WTC11 (cell line): ENCODE measurements around the gene GARRE1. TPM values are rescaled to one million over a fixed set of nuclear protein-coding genes. Genes with fewer than 3 reads are reported as not detected.

ENCODE experiments used
- ARID4B ChIP-seq: sonication (generic); formaldehyde crosslinking; IDR thresholded peaks from 2 replicates; pipeline ENCODE4 v1.8.0; 2023; ENCODE audit warnings: missing genetic modification reagents, mild to moderate bottlenecking, borderline replicate concordance
- CREB1 ChIP-seq: sonication (generic); formaldehyde crosslinking; IDR thresholded peaks from 2 replicates; pipeline ENCODE4 v1.8.0; 2023; ENCODE audit warnings: mild to moderate bottlenecking, missing genetic modification reagents
- HMGA2 ChIP-seq: fragments of 250-450 bp; sonication (Bioruptor Pico); IDR thresholded peaks from 2 replicates; pipeline ENCODE4 v1.4.0; 2021; ENCODE audit warnings: mild to moderate bottlenecking, moderate library complexity
- JAZF1 ChIP-seq: fragments of 250-450 bp; sonication (Bioruptor Pico); IDR thresholded peaks from 2 replicates; pipeline ENCODE4 v1.9.0; 2021; ENCODE audit warnings: moderate library complexity, mild to moderate bottlenecking, inconsistent platforms
- KAT7 ChIP-seq: sonication (generic); formaldehyde crosslinking; IDR thresholded peaks from 2 replicates; pipeline ENCODE4 v1.8.1; 2023; ENCODE audit warnings: missing genetic modification reagents, mild to moderate bottlenecking, borderline replicate concordance
- MXD4 ChIP-seq: fragments of 250-450 bp; sonication (Bioruptor Pico); IDR thresholded peaks from 2 replicates; pipeline ENCODE4 v1.8.0; 2021; ENCODE audit warnings: mild to moderate bottlenecking, moderate library complexity, borderline replicate concordance
- NFATC4 ChIP-seq: fragments of 250-450 bp; sonication (Bioruptor Pico); IDR thresholded peaks from 2 replicates; pipeline ENCODE4 v1.9.0; 2021; ENCODE audit warnings: mild to moderate bottlenecking
- NFE2L1 ChIP-seq: sonication (generic); formaldehyde crosslinking; IDR thresholded peaks from 2 replicates; pipeline ENCODE4 v1.8.1; 2023; ENCODE audit warnings: missing genetic modification reagents
- OVOL2 ChIP-seq: fragments of 250-450 bp; sonication (Bioruptor Pico); IDR thresholded peaks from 2 replicates; pipeline ENCODE4 v1.9.0; 2021; ENCODE audit warnings: mild to moderate bottlenecking, borderline replicate concordance
- RELA ChIP-seq: sonication (generic); formaldehyde crosslinking; IDR thresholded peaks from 2 replicates; pipeline ENCODE4 v1.8.1; 2022; ENCODE audit warnings: missing genetic modification reagents, mild to moderate bottlenecking, borderline replicate concordance
- RORB ChIP-seq: fragments of 250-450 bp; sonication (Bioruptor Pico); IDR thresholded peaks from 2 replicates; pipeline ENCODE4 v1.9.0; 2021; ENCODE audit warnings: mild to moderate bottlenecking
- SMAD4 ChIP-seq: sonication (generic); formaldehyde crosslinking; IDR thresholded peaks from 2 replicates; pipeline ENCODE4 v1.8.0; 2022; ENCODE audit warnings: mild to moderate bottlenecking, missing genetic modification reagents
- STAT6 ChIP-seq: sonication (generic); formaldehyde crosslinking; conservative IDR thresholded peaks from 2 replicates; pipeline ENCODE4 v1.8.1; 2023; ENCODE audit warnings: mild to moderate bottlenecking, low read depth, missing genetic modification reagents, moderate library complexity
- ZBTB21 ChIP-seq: sonication (generic); formaldehyde crosslinking; IDR thresholded peaks from 2 replicates; pipeline ENCODE4 v1.8.1; 2023; ENCODE audit warnings: mild to moderate bottlenecking, missing genetic modification reagents, borderline replicate concordance
- ZNF263 ChIP-seq: sonication (generic); formaldehyde crosslinking; IDR thresholded peaks from 2 replicates; pipeline ENCODE4 v1.8.1; 2022; ENCODE audit warnings: low read depth, mild to moderate bottlenecking, moderate library complexity, missing genetic modification reagents
- ZNF423 ChIP-seq: fragments of 250-450 bp; sonication (Bioruptor Pico); IDR thresholded peaks from 2 replicates; pipeline ENCODE4 v2.1.2; 2022; ENCODE audit warnings: mild to moderate bottlenecking, moderate library complexity
- ZNF671 ChIP-seq: fragments of 250-450 bp; sonication (Bioruptor Pico); IDR thresholded peaks from 2 replicates; pipeline ENCODE4 v1.8.0; 2021; ENCODE audit warnings: mild to moderate bottlenecking
- ZSCAN18 ChIP-seq: fragments of 250-450 bp; sonication (Bioruptor Pico); IDR thresholded peaks from 2 replicates; pipeline ENCODE4 v2.1.2; 2022; ENCODE audit warnings: mild to moderate bottlenecking, moderate library complexity
- total RNA-seq: library from RNA; stranded (reverse); gene quantifications from 3 replicates; pipeline ENCODE4 v1.2.3, GENCODE V29; 2021
- TF ChIP-seq, protein P1 (sequence below): sonication (generic); formaldehyde crosslinking; IDR thresholded peaks from 2 replicates; pipeline ENCODE4 v1.8.1; 2023; ENCODE audit warnings: mild to moderate bottlenecking, moderate library complexity, missing genetic modification reagents
- TF ChIP-seq, protein P2 (sequence below): sonication (generic); formaldehyde crosslinking; IDR thresholded peaks from 2 replicates; pipeline ENCODE4 v1.8.1; 2023; ENCODE audit warnings: mild to moderate bottlenecking, missing genetic modification reagents, moderate library complexity
- TF ChIP-seq, protein P3 (sequence below): fragments of 250-450 bp; sonication (Bioruptor Pico); IDR thresholded peaks from 2 replicates; pipeline ENCODE4 v1.9.0; 2021; ENCODE audit warnings: mild to moderate bottlenecking
- TF ChIP-seq, protein P4 (sequence below): fragments of 250-450 bp; sonication (Bioruptor Pico); IDR thresholded peaks from 2 replicates; pipeline ENCODE4 v1.9.0; 2021; ENCODE audit warnings: moderate library complexity, mild to moderate bottlenecking, inconsistent platforms, borderline replicate concordance
- TF ChIP-seq, protein P5 (sequence below): sonication (generic); formaldehyde crosslinking; IDR thresholded peaks from 2 replicates; pipeline ENCODE4 v1.8.0; 2022; ENCODE audit warnings: mild to moderate bottlenecking, missing genetic modification reagents

Gene GARRE1
- total RNA-seq, 1 experiment from 2014 or later, result 16.7 TPM

GRCh38 chr19:34254698-34255432 lies 511 bp downstream of the GARRE1 start (continued):
- TF ChIP-seq, protein P1, sequence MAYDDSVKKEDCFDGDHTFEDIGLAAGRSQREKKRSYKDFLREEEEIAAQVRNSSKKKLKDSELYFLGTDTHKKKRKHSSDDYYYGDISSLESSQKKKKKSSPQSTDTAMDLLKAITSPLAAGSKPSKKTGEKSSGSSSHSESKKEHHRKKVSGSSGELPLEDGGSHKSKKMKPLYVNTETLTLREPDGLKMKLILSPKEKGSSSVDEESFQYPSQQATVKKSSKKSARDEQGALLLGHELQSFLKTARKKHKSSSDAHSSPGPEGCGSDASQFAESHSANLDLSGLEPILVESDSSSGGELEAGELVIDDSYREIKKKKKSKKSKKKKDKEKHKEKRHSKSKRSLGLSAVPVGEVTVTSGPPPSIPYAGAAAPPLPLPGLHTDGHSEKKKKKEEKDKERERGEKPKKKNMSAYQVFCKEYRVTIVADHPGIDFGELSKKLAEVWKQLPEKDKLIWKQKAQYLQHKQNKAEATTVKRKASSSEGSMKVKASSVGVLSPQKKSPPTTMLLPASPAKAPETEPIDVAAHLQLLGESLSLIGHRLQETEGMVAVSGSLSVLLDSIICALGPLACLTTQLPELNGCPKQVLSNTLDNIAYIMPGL, result peak; percentile 73; the same call in 1 of the 2 replicates
- TF ChIP-seq STAT6 (CRISPR knock-in tag) (no peak), NFE2L1 (no peak), ZNF263 (CRISPR knock-in tag) (no peak), ZNF671 (CRISPR knock-in tag) (no peak), OVOL2 (no peak), SMAD4 (CRISPR knock-in tag) (no peak), CREB1 (CRISPR knock-in tag) (no peak), HMGA2 (CRISPR knock-in tag) (no peak), ZNF423 (CRISPR knock-in tag) (peak; percentile 62), RELA (CRISPR knock-in tag) (no peak), ARID4B (CRISPR knock-in tag) (no peak), ZSCAN18 (CRISPR knock-in tag) (no peak), ZBTB21 (CRISPR knock-in tag) (no peak), MXD4 (no peak), JAZF1 (CRISPR knock-in tag) (no peak), RORB (CRISPR knock-in tag) (no peak), NFATC4 (CRISPR knock-in tag) (no peak), KAT7 (CRISPR knock-in tag) (no peak)
- TF ChIP-seq, protein P2, sequence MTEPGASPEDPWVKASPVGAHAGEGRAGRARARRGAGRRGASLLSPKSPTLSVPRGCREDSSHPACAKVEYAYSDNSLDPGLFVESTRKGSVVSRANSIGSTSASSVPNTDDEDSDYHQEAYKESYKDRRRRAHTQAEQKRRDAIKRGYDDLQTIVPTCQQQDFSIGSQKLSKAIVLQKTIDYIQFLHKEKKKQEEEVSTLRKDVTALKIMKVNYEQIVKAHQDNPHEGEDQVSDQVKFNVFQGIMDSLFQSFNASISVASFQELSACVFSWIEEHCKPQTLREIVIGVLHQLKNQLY, result no peak
- TF ChIP-seq, protein P3, sequence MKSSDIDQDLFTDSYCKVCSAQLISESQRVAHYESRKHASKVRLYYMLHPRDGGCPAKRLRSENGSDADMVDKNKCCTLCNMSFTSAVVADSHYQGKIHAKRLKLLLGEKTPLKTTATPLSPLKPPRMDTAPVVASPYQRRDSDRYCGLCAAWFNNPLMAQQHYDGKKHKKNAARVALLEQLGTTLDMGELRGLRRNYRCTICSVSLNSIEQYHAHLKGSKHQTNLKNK, result no peak
- TF ChIP-seq, protein P4, sequence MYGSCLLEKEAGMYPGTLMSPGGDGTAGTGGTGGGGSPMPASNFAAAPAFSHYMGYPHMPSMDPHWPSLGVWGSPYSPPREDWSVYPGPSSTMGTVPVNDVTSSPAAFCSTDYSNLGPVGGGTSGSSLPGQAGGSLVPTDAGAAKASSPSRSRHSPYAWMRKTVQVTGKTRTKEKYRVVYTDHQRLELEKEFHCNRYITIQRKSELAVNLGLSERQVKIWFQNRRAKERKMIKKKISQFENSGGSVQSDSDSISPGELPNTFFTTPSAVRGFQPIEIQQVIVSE (CRISPR knock-in tag), result no peak
- TF ChIP-seq, protein P5, sequence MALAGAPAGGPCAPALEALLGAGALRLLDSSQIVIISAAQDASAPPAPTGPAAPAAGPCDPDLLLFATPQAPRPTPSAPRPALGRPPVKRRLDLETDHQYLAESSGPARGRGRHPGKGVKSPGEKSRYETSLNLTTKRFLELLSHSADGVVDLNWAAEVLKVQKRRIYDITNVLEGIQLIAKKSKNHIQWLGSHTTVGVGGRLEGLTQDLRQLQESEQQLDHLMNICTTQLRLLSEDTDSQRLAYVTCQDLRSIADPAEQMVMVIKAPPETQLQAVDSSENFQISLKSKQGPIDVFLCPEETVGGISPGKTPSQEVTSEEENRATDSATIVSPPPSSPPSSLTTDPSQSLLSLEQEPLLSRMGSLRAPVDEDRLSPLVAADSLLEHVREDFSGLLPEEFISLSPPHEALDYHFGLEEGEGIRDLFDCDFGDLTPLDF (CRISPR knock-in tag), result no peak
